ENCODE results near the gene SGCA. TPM values are rescaled to one million over a fixed set of nuclear protein-coding genes. Genes with fewer than 3 reads are reported as not detected.

Gene SGCA
- total and polyA plus RNA-seq, 9 of the 15 experiments (the other 6 are each of a cell fraction or from before 2014, with no cell fraction given): not detected

- no peak for TF ChIP-seq RBM14 (IDR thresholded peaks at IDR 0.05; ENCODE audit: borderline replicate concordance, insufficient read depth, low read depth, low read length)
- peak; percentile 46 to 85; a peak in 2 of 4 replicates for TF ChIP-seq HDAC1 (IDR thresholded peaks at IDR 0.05)
- TF ChIP-seq SPI1 (IDR thresholded peaks at IDR 0.05; ENCODE audit: borderline replicate concordance, low read depth, low read length): peak; percentile 80; the same call in 1 of the 2 replicates
- TF ChIP-seq ZNF41 (CRISPR knock-in tag; conservative IDR thresholded peaks at IDR 0.05): no peak
- no peak for TF ChIP-seq MED1 (CRISPR knock-in tag; IDR thresholded peaks at IDR 0.05; ENCODE audit: borderline replicate concordance)
- TF ChIP-seq THAP12 (CRISPR knock-in tag; IDR thresholded peaks at IDR 0.05): no peak
- no peak for TF ChIP-seq ZNF212 (CRISPR knock-in tag; IDR thresholded peaks at IDR 0.05)
- TF ChIP-seq CTCF (IDR thresholded peaks at IDR 0.05 in 2 of 3, conservative IDR thresholded peaks at IDR 0.05 in 1 of 3; ENCODE audit: insufficient read depth in 2 of 3, low read depth in 1 of 3, low read length in 3 of 3): no peak
- TF ChIP-seq BACH1 (tag; IDR thresholded peaks at IDR 0.05): no peak
- TF ChIP-seq ZNF121 (CRISPR knock-in tag; conservative IDR thresholded peaks at IDR 0.05): no peak
- TF ChIP-seq MECOM (CRISPR knock-in tag; IDR thresholded peaks at IDR 0.05): no peak
- TF ChIP-seq, protein P1, sequence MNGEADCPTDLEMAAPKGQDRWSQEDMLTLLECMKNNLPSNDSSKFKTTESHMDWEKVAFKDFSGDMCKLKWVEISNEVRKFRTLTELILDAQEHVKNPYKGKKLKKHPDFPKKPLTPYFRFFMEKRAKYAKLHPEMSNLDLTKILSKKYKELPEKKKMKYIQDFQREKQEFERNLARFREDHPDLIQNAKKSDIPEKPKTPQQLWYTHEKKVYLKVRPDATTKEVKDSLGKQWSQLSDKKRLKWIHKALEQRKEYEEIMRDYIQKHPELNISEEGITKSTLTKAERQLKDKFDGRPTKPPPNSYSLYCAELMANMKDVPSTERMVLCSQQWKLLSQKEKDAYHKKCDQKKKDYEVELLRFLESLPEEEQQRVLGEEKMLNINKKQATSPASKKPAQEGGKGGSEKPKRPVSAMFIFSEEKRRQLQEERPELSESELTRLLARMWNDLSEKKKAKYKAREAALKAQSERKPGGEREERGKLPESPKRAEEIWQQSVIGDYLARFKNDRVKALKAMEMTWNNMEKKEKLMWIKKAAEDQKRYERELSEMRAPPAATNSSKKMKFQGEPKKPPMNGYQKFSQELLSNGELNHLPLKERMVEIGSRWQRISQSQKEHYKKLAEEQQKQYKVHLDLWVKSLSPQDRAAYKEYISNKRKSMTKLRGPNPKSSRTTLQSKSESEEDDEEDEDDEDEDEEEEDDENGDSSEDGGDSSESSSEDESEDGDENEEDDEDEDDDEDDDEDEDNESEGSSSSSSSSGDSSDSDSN (IDR thresholded peaks at IDR 0.05; ENCODE audit: borderline replicate concordance in 1 of 2, low read depth in 2 of 2, low read length in 2 of 2): no peak
- no peak for TF ChIP-seq ZNF75A (CRISPR knock-in tag; IDR thresholded peaks at IDR 0.05)
- TF ChIP-seq PML (IDR thresholded peaks at IDR 0.05; ENCODE audit: low read length): no peak
- peak; percentile 66; the same call in 1 of the 2 replicates for TF ChIP-seq LCOR (CRISPR knock-in tag; IDR thresholded peaks at IDR 0.05)
- TF ChIP-seq RFX1 (IDR thresholded peaks at IDR 0.05): no peak; the same call in 1 of the 2 replicates
- TF ChIP-seq ZNF143 (CRISPR knock-in tag; IDR thresholded peaks at IDR 0.05): no peak; the same call in 1 of the 2 replicates
- TF ChIP-seq MTA2 (IDR thresholded peaks at IDR 0.05; ENCODE audit: low read depth): peak; percentile 37
- no peak for TF ChIP-seq MTF1 (CRISPR knock-in tag; IDR thresholded peaks at IDR 0.05; ENCODE audit: borderline replicate concordance)
- peak; percentile 89 for TF ChIP-seq BCOR (IDR thresholded peaks at IDR 0.05)
- TF ChIP-seq MBD2 (IDR thresholded peaks at IDR 0.05; ENCODE audit: borderline replicate concordance, low read depth): no peak
- no peak for TF ChIP-seq JUN (IDR thresholded peaks at IDR 0.05; ENCODE audit: borderline replicate concordance, low read depth, low read length)
- TF ChIP-seq JUN (CRISPR knock-in tag; IDR thresholded peaks at IDR 0.05; ENCODE audit: borderline replicate concordance): no peak
Measured at GRCh38 chr17:50151937-50152547, 13.8 kb upstream of the SGCA start (continued).
